NCI-H748 (cell line): ENCODE results near the gene DUSP5.
"Not testable (repeated sequence)": the region's sequence is repeated elsewhere in the genome, so short reads cannot be mapped to it uniquely, and the experiment has no call there.

Source experiments
- DNase-seq: peaks from one replicate; lab custom pipeline; 2025; ENCODE audit not compliant: unreplicated experiment; lab: John Stamatoyannopoulos, UW

Gene DUSP5

DNA sequence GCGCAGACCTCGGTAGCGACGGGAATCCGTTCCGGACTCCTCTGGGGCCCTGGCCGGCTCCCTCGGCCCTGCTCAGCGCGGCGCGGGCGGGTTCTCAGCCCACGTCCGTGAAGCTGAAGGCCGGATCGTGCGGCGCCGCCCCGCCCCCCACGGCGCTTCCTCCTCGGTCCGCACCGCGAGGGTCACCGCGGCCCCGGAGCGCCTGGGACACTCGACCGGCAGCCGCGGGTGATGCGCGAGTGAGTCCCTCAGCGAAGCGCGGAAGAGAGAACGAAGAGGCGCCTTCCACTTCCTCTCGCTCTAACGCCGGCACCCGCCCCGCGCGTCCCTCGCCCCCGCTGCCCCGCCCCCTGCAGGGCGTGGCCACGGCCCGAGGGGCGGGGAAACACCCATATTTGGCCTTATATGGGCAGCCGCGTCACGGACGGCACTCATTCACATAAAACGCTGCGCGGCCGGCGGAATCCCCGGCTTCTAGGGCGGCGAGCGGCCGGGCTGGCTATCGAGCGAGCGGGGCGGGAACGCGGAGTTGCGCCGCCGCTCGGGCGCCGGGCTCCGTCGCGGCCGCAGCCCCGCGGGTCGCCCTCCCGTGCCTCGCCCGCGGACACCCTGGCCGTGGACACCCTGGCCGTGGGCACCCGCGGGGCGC, at the start of gene DUSP5:
Gene DUSP5, plus strand, starts transcription at position 470 of the 649 bp plus-strand sequence. CDS start 215 bp downstream, outside the sequence.
- DNase-seq = peak; percentile 90

DNA sequence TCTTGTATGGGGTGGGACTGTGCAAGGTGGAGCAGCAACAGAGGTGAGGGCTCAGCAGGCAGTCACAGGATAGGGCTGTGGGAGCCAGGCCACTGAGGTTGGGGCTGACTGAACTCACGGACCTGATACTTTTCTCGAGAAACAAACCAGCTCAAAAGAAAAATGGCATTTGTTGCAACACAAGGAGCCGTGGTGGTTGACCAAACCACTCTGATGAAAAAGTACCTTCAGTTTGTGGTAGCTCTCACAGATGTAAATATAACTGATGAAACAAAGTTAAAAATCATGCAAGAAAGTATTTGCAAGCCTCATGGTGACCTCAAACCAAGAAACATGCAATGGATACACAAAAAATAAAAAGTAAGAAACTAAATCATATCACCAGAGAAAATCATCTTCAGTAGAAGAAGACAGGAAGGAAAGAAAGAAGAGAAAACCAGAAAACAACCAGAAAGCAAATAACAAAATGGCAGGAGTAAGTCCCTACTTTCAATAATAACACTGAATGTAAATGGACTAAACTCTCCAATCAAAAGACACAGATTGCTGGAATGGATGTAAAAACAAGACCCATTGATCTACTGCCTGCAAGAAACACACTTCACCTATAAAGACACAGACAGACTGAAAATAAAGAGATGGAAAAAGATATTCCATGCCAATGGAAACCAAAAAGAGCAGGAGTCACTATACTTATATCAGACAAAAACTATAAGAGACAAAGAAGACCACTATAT, 48.9 kb upstream of the DUSP5 start:
- no peak for DNase-seq

GRCh38 chr10:110455446-110455845, 42.3 kb upstream of the DUSP5 start:
- no peak for DNase-seq

- DNase-seq = no peak
Observed at GRCh38 chr10:110456046-110456445, 41.7 kb upstream of the DUSP5 start.

DNA sequence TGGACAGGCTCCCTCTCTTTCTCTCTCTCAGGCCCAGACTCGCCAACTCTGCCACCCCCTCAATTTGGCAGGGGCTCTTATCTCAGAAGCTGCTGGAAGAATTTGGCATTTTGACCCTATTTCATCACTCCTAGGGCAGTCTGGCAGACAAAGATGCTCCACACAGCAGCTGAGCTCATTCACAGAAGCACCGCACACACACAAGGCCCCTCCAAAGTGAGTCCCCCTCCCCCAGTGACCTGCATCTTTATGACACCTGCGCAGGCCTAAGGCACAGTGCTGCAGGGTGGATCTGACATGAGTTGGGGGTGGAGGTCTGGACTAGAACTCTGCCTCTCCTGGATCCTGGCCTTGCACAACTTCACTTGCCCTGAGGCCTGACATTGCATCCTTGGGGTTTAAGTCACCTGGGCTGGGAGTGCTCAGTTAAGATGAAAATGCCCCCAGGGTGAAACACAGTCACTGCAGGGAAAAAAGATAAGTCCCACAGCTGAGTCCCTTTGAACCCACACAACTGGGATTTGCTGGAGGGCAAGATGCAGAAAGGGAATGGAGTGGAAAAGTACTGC, 41.1 kb upstream of the DUSP5 start:
- no peak for DNase-seq

- DNase-seq = no peak
Observed at GRCh38 chr10:110457851-110458250, 39.9 kb upstream of the DUSP5 start.

DNA sequence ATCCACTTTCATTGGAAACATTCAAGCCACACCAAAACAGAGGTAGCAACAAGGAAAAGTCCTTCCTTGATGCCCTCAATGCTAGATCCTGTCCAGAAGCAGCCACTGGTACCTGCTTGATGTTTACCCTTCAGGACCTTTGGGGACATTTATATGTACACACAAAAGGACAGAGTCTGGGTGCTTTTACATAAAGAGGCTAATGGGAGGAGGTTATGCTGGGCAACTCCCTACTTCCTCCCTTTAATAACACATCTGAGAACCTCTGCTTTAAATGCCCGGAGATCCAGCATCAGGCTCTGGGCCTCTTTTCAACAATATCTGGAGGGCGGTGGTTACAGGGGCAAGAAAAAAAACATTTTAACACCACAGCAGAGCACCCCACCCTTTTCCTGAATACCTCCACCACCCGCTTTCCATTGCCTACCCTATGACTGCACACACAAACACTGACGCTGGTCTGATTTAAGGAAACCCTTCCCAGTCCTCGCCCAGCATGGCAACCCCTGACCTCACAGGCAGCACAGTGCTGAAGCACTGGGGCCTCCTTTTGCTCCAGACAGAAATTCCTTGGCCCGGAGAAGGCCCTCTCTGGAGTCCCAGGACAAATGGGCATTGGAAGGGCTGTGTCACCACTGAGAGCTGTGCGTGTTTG, 39.3 kb upstream of the DUSP5 start:
- no peak for DNase-seq

- DNase-seq = no peak
Observed at GRCh38 chr10:110459600-110459999, 38.1 kb upstream of the DUSP5 start.

DNA sequence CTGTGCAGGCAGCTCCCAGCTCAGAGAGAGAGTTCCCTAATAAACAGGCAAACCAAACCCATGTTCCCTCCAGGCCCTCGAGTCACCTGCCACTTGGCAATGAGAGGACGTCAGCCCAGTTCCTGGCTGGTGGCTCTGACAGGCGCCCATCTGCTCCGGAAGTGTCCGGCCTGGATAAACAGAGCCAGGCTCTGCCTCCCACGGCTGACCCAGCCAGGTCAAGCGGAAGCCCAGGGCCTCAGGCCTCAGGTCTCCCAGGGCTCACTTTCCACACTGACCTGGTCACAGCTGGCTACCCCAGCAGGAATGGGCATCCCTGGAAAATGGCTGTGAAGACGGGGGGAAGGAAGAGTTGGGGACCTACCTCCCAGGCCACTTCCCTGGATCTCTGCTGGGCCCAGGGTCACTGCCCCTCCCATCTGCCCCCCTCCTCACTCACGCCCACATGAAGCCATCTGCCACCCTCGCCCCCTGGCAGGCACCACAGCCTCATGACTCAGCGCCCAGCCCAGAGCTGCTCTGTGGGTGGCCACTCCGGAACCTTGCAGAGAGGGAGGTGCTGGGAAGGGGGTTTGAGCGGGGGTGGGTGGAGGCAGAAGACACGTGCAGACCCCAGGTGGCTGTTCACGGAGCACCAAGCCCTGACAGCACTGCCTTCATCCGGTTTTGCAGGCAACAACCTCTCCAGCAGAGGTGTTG, 37.4 kb upstream of the DUSP5 start:
- DNase-seq = no peak

DNA sequence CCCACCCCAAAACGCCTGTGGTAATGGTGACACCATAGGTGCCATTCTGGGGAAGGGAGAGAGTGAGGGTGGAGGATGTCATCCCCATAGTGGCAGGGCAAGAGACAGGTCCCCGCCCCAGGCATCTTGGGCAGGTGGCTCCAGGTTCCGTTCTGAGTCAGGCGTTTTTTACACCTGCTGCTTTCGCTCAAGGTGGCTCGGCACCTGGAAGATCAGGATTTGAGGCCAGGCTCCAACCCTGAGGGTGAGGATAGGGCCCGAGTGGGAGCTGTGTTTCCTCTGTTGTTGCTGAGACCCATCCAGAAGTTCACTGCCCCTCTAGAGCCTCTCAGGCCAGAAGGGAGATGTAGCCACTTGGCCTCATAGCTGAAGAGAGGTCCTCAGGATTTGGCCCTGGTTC, 36.6 kb upstream of the DUSP5 start:
- no peak for DNase-seq

DNA sequence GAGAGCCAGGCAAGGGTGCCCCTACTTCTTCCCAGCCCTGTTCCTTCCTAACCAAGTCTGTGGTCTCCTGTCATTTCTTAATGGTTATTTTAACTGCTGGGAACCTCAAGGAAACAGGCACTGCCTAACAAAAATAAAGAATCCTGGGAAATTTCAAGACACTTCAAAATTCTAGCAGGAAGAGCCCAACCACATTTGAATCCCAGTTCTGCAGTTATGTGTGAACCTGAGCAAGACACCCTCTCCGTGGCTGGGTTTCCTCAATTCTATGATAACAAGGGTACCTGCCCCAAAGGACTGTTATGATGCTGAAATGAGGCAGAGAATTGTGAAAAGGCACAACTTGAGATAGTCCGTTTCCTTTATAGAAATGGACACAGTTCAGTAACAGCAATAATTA, 36.2 kb upstream of the DUSP5 start:
- no peak for DNase-seq

DNA sequence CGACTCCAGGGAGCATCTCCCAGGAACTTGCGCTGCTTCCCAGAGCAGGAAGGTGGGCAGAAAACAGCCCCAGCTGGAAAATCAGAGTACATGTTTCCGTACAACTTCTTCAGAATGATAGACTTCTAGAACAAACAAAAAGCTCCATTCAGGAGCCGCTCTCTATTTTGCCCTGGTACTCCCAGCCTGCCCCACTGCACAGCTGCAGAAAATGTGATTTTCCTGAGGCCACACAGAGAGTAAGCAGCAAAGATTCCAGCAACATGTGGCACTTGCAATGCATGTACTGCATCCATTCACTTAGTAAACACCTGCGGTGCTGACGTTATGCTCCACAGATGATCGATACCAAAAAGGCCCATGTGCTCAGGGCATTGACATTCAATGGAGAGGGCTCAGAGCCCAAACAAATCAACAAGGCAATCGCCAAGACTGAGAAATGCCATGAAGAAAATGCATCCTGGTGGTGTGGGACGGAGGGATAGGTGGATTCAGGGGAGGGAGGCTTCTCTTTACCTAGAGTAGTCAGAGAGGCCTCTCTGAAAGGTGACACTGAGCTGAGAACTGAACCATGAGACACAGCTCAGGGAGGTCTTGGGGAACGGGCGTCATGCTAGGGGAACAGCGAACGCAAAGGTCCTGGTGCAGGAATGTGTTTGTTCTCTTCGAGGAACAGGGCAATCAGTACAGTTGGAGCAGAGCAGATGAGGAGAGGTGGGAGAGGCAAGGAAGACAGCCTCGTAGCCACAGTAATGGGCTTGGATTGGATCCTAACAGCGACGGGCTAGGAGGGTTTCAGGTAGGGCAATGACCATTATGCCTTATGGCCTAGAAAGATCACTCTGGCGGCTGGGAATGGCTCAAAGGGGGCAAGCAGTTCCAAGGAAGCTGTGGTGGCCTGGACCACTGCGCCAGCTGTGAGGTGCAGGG, 35.3 kb upstream of the DUSP5 start:
- no peak for DNase-seq

GRCh38 chr10:110468258-110468657, 29.4 kb upstream of the DUSP5 start:
- not testable (repeated sequence) for DNase-seq

DNA sequence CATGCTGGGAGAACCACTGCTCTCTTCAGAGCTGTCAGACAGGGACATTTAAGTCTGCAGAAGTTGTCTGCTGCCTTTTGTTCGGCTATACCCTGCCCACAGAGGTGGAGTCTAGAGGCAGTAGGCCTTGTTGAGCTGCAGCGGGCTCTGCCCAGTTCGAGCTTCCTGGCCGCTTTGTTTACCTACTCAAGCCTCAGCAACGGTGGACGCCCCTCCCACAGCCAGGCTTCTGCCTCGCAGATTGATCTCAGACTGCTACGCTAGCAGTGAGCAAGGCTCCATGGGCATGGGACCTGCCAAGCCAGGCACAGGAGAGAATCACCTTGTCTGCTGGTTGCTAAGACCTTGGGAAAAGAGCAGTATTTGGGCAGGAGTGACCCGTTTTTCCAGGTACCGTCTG, 27.2 kb upstream of the DUSP5 start:
- peak; percentile 4 for DNase-seq

- DNase-seq = no peak
Observed at GRCh38 chr10:110471566-110472139, 26.1 kb upstream of the DUSP5 start.

DNA sequence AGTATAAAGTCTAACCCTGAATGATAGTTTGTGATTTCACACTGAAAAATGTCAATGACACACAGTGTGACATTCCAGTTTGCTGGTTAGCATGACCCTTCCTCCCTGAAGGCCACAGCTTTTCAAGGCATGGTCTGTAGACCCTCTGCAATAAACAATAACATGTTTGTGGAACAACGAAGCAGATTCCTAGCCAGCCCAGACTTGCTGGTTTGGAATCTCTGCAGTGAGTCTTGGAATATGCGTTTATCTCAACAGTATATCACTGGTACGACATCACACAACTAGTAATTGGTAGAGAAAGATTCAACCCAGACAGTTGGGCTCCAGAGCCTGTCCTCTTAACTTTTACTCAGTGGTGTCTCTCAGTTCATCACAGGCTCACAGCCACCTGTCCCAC, 23.7 kb upstream of the DUSP5 start:
- DNase-seq = no peak

- DNase-seq = no peak
Observed at GRCh38 chr10:110474826-110475225, 22.9 kb upstream of the DUSP5 start.

- no peak for DNase-seq
Observed at GRCh38 chr10:110475722-110476515, 21.8 kb upstream of the DUSP5 start.

DNA sequence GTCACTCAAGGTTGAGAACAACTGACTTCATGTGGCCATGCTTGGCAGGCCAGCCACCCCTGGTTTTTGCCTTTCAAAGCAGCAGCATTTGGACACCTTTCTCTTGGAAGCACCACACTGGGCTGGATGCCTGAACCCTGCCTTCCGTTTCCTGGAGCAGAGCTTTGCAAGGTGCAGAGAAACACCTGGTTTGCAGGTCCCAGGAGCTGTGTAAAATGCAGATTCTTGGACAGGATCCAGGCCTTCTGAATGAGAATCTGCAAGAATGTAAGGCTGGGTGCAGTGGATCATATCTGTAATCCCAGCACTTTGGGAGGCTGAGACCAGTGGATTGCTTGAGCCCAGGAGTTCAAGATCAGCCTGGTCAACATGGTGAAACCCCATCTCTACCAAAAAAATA, 18.0 kb upstream of the DUSP5 start:
- no peak for DNase-seq
